Lower leg skin (tissue), 3 donors: ENCODE measurements around the gene SMTN.

Experiments used
- POLR2A ChIP-seq, 2 donors: fragments of 450-650 bp; IDR thresholded peaks; one replicate each; pipeline ENCODE4 v1.6.1; 2016 to 2017; ENCODE audit warnings: antibody characterized with exemption in 2 of 2, mild to moderate bottlenecking in 1 of 2, moderate library complexity in 1 of 2
- TF ChIP-seq, protein P1 (sequence below), 3 donors: fragments of 450-650 bp; IDR thresholded peaks; one replicate each; pipeline ENCODE4 v1.5.1; 2016; ENCODE audit warnings: antibody characterized with exemption in 3 of 3, mild to moderate bottlenecking in 3 of 3, moderate library complexity in 2 of 3

DNA sequence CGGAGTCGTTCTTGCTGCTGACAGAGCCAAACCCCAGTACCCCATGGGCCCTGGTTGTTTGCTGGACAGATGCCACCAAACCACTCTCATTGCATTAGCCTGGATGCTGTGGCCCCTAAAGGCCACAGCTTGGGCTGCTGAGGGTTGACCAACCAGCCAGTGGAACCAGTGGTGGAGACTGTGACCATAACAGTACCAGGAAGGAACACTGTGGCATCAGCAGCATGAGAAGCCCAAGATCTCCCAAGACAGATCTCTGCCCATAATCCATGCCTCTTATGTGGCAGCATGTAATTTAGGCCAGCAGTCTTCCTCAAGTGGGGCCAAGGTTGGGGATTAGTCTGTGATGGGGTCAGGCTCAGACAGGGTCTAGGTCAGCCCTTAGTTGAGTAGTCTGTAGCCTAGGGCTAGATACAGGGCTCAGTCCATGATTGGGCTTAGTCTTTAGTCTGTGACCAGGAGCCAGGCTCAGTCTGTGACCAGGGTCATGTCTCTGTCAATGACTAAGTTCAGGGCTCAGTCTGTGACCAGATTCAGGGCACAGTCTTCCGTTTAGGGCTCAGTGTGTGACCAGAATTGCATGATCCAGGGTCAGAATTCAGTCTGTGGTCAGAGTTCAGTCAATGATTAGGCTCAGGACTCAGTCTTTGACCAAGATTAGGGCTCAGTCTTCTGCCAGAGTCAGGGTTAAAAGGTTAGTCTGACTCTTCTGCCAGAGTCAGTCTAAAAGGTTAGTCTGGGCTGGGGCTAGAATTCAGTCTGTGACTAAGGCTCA, 37.1 kb downstream of the SMTN start:
- TF ChIP-seq, protein P1, sequence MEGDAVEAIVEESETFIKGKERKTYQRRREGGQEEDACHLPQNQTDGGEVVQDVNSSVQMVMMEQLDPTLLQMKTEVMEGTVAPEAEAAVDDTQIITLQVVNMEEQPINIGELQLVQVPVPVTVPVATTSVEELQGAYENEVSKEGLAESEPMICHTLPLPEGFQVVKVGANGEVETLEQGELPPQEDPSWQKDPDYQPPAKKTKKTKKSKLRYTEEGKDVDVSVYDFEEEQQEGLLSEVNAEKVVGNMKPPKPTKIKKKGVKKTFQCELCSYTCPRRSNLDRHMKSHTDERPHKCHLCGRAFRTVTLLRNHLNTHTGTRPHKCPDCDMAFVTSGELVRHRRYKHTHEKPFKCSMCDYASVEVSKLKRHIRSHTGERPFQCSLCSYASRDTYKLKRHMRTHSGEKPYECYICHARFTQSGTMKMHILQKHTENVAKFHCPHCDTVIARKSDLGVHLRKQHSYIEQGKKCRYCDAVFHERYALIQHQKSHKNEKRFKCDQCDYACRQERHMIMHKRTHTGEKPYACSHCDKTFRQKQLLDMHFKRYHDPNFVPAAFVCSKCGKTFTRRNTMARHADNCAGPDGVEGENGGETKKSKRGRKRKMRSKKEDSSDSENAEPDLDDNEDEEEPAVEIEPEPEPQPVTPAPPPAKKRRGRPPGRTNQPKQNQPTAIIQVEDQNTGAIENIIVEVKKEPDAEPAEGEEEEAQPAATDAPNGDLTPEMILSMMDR (IDR thresholded peaks at IDR 0.05) = no peak
- TF ChIP-seq POLR2A (IDR thresholded peaks at IDR 0.05) = no peak
